Prostate gland (tissue), 2 donors: Measurements from ENCODE around the gene C5orf63.

Experiments
- POLR2A ChIP-seq: fragments of 450-650 bp; IDR thresholded peaks from one replicate; pipeline ENCODE4 v1.6.1; 2016; ENCODE audit warnings: antibody characterized with exemption, mild to moderate bottlenecking
- TF ChIP-seq, protein P1 (sequence below), 4 experiments: fragments of 200-600 bp in 2 of 4; fragments of 450-650 bp in 2 of 4; sonication (generic) in 2 of 4; IDR thresholded peaks; 1 replicate in 3 of 4; 2 replicates in 1 of 4; pipeline ENCODE4 v1.5.1; 2016 to 2019; ENCODE audit warnings: antibody characterized with exemption in 4 of 4, mild to moderate bottlenecking in 2 of 4, moderate library complexity in 2 of 4

DNA sequence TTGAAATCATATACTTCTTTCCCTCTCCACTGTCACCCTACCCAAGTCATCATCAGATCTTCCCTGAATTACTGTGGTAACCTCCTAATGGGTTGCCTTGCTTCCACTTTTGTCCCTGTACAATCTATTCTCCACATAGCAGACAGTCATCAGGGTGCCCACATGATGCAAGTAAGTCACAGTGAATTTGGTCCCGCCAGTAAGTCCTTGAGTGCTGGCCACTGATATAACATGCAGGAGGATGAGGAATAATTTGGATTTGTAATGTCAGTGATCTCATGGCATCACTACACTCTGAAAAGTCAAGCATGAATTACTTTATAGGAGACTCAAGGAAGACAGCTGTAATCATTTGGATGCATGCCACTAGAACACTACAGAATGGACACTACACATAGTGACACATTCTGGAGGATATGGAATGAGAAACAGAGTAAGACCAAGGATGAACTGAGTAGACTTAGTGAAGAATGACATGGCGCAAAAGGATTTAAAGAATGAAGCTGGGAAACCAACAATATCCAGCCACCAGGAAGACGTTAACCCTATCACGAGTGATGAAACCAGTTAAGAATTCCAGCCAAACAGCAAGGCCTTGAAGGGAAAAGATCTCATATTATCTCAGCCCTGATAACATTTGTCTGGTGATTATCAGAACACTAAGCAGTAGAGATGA lies 71.5 kb downstream of the C5orf63 start:
- TF ChIP-seq POLR2A = no peak
- TF ChIP-seq, protein P1, sequence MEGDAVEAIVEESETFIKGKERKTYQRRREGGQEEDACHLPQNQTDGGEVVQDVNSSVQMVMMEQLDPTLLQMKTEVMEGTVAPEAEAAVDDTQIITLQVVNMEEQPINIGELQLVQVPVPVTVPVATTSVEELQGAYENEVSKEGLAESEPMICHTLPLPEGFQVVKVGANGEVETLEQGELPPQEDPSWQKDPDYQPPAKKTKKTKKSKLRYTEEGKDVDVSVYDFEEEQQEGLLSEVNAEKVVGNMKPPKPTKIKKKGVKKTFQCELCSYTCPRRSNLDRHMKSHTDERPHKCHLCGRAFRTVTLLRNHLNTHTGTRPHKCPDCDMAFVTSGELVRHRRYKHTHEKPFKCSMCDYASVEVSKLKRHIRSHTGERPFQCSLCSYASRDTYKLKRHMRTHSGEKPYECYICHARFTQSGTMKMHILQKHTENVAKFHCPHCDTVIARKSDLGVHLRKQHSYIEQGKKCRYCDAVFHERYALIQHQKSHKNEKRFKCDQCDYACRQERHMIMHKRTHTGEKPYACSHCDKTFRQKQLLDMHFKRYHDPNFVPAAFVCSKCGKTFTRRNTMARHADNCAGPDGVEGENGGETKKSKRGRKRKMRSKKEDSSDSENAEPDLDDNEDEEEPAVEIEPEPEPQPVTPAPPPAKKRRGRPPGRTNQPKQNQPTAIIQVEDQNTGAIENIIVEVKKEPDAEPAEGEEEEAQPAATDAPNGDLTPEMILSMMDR (IDR thresholded peaks at IDR 0.05) = no peak
